Stimulated activated CD4-positive, alpha-beta T cell treated with anti-CD3 and anti-CD28 coated beads, Interleukin-2, amount 100 ng/mL, for 24 hours (primary cell): ENCODE results near the gene TNIK.

Source experiments
- DNase-seq, 2 donors: peaks; one replicate each; pipeline ENCODE4 v3.0.0-alpha.2; 2020

Gene TNIK

GRCh38 chr3:171058058-171058457, 402.1 kb downstream of the TNIK start:
- DNase-seq: no peak

GRCh38 chr3:171057072-171057471, 403.1 kb downstream of the TNIK start:
- no peak for DNase-seq

GRCh38 chr3:171056528-171056927, 403.7 kb downstream of the TNIK start:
- DNase-seq: no peak

- no peak for DNase-seq
Measured at GRCh38 chr3:171055336-171056178, 404.6 kb downstream of the TNIK start.

GRCh38 chr3:171054921-171055320, 405.3 kb downstream of the TNIK start:
- no peak for DNase-seq

GRCh38 chr3:171054231-171054630, 406.0 kb downstream of the TNIK start:
- no peak for DNase-seq

GRCh38 chr3:171049861-171050444, 410.3 kb downstream of the TNIK start:
- peak; percentile 44 to 50 for DNase-seq

GRCh38 chr3:171046760-171047159, 413.4 kb downstream of the TNIK start:
- DNase-seq: no peak

GRCh38 chr3:171044835-171045793, 415.1 kb downstream of the TNIK start:
- no peak for DNase-seq

GRCh38 chr3:171044384-171044783, 415.8 kb downstream of the TNIK start:
- no peak for DNase-seq

GRCh38 chr3:171039674-171040073, 420.5 kb downstream of the TNIK start:
- DNase-seq: no peak

GRCh38 chr3:171038342-171038741, 421.9 kb downstream of the TNIK start:
- no peak for DNase-seq

- no peak for DNase-seq
Measured at GRCh38 chr3:171028779-171029232, 431.4 kb downstream of the TNIK start.

GRCh38 chr3:171028025-171028778, 432.0 kb downstream of the TNIK start:
- DNase-seq: peak; percentile 48 to 64

GRCh38 chr3:171026597-171027293, 433.5 kb downstream of the TNIK start, which contains the start of gene SLC2A2:
SLC2A2 (minus strand) TSS chr3:171026720; CDS start chr3:171026670, 50 bp downstream.
- no peak for DNase-seq

- no peak for DNase-seq
Measured at GRCh38 chr3:171023566-171023965, 436.6 kb downstream of the TNIK start.

GRCh38 chr3:171021377-171021776, 438.8 kb downstream of the TNIK start:
- DNase-seq: no peak

GRCh38 chr3:171018156-171018935, 441.9 kb downstream of the TNIK start:
- peak in 1 of 2 donors; percentile 3 for DNase-seq

- DNase-seq: no peak
Measured at GRCh38 chr3:171013822-171014748, 446.1 kb downstream of the TNIK start.
